Measurements from ENCODE around the gene ATP5ME.
"Not testable (repeated sequence)": the region's sequence is repeated elsewhere in the genome, so short reads cannot be mapped to it uniquely, and the experiment has no call there.

Gene ATP5ME

DNA sequence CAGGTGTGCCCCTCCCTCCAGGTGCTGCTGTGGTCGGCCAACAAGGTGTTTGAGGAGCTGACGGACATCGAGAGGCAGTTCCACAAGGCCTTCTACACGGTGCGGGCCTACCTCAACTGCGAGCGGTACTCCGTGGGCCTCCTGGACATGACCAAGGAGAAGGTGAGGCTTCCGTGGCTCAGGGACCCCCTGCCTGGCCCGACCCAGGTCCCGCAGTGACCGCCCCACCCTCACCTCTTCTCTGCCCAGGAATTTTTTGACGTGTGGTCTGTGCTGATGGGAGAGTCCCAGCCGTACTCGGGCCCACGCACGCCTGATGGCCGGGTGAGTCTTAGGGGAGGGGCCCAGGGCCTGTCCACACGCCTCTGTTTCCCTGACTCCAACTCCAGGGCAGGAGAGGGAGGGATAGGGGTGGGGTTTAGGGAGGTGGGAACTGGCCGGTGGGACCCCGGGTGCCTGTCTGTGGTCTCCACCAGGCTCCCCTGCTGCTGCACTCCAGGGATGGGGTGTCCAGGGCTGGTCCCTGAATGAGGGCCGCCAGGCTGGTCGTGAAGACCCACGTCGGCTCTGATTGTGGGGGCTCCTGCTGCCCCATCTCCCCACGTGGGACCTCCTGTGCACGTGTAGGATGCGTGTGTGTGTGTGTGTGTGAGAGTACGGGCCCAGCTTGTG is 20.1 kb downstream of the ATP5ME start:
- DNase-seq: no peak

DNA sequence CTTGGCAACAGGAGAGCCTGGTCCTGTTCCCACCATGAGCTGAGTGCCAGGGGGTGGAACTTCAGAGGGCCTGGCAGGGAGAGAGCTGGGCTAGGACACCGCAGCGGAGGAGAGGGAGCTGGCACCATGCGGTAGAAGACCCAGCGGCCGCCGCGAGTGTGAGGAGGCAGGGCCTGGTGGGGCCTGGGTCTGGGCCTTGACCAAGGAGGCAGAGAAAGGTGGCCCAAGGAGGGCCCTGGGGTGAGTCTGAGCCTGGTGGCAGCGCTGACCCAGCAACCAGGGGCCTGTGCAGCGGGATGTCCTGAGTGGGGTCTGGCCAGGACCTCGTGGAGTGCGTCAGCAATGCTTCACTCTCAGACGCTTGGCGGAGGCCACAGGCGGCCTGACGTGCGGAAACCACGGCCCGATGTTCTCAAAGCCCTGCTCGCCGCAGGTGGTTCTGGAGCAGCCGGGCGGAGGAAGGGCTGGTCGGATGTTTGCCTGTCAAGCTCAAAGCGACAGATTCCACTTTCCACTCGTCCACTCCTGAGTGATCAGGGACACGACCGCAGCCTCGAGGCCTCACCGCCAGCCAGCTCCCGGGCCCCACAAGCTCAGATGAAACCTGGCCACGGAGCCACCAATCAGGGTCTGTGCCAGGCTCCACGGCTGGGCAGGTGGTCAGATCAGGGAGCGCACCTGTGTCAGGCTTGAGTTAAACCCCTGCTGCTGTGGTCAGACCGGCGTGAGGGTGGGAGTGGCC is 20.8 kb downstream of the ATP5ME start:
- DNase-seq: no peak

DNA sequence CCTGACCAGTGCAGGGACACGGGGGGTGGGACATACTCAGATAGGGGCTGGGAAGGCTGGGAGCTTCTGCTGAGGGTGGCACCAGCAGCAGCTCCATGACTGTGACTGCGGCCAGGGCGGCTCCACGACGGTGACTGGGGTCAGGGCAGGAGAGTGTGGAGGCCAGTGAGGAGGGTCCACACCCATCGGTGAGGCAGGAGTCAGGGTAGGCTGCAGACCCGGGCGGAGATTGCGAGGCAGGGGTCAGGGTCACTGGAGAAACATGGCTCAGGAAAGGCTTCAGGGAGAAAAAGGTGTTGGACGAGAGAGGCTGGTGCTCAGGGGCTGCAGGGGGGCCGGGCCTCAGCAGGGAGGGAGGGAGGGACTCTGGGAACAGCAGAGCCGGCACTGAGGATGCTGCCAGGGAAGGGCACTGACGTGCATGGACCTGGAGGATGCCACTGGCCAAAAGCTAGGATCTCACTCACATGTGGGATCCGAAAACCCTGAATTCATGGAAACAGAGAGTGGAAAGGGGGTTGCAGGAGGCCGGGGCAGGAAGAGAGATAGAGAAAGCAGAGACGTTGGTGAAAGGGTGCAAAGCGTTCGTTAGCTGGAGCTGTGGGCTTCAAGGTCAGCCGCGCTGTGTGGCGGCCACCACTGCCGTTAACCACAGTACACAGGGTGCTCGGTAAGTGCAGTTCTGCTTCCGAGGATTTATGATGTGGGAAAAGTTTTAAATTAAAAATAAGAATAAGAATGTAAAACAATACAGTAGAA is 22.0 kb downstream of the ATP5ME start:
- DNase-seq: no peak

DNA sequence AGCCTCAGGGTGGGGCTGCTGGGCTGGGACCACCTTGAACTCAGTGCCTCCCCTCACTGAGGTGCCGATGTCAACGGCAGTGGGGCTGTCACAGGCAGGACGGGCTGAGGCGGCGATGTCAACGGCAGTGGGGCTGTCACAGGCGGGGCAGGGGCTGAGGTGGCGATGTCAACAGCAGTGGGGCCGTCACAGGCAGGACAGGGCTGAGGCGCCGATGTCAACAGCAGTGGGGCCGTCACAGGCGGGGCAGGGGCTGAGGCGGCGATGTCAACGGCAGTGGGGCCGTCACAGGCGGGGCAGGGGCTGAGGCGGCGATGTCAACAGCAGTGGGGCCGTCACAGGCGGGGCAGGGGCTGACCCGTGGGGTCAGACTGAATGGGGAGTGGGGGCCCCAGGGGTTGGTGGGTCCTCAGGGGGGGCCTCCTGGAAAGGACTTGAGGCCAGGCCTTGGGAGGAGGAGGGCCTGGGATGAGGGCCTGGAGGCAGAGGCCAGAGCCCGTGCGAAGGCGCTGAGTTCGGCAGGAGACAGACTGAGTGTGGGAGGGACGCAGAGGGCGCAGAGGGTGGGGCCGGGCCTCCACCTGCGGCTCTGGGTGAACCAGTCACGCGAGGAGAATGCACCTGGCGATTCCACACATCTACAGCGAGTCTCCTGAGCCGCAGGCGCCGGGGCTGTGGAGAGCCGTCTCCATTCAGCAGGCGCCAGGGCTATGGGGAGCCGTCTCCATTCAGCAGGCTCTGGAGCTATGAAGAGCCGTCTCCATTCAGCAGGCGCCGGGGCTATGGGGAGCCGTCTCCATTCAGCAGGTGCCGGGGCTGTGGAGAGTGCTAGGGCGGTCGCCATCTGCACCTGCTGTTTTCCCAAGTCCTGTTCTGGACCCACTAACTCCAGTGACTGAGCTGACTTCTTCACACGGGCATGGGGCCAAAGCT is 22.9 kb downstream of the ATP5ME start:
- DNase-seq: no peak

DNA sequence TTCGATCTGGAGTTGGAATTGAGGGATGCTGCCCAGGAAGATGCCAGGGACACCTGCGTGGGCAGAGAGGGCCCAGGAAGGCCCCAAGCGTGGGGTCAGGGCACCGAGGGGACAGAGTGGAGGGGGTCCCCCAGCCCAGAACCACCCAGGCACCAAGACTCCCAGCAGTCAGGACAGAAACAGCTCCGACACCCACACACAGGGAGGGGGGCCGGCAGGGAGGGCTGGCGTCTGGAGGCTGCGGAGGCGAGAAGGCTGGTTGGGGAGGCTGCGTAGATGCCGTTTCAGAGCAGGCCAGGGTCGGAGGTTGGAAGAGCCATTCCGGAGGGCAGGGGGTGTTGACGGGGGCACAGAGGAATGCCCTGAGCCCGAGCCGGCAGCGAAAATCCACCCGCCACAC is 23.6 kb downstream of the ATP5ME start:
- no peak for DNase-seq

DNA sequence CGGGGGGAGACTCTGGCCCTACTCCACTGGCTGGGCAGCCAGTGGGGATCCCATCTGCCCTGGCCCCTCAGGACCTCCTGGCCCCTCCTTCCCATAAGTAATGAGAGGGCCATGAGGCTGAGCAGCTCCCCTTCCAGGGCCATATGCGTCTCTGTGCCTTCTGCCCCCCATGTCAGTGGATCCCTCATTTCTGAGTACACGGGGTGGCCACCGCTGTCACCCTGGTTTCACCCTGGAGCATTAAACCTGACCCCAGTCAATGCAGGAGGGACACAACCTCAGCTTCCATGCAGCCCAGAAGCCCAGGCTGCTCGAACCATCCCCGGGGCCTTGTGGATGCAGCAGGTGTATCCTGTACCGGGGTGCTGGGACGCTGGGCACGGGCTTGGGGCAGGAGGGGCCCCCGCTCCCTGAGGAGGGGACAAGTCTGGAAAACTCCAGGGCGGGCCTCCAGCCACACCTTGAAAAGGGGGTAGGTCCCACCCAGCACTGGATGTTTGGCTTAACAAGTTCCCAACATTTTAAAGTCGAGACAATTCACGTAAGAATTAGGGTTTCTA is 24.2 kb downstream of the ATP5ME start:
- no peak for DNase-seq

DNA sequence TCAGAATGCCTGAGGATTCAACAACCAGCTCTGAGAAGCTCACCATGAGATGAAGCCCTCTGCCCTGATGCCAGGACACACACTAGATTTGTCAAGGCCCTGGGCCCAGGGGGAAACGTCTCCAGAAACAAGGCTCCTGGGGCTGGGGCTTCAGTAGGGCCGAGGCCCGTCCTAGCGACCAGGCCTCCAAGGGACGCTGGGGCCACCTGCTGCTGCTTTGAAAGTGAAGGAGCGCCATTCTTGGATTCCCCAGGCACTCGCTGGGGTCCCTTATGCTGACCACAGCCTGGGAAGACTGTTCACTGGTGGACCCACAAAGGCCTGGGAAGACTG is 24.8 kb downstream of the ATP5ME start:
- no peak for DNase-seq

DNA sequence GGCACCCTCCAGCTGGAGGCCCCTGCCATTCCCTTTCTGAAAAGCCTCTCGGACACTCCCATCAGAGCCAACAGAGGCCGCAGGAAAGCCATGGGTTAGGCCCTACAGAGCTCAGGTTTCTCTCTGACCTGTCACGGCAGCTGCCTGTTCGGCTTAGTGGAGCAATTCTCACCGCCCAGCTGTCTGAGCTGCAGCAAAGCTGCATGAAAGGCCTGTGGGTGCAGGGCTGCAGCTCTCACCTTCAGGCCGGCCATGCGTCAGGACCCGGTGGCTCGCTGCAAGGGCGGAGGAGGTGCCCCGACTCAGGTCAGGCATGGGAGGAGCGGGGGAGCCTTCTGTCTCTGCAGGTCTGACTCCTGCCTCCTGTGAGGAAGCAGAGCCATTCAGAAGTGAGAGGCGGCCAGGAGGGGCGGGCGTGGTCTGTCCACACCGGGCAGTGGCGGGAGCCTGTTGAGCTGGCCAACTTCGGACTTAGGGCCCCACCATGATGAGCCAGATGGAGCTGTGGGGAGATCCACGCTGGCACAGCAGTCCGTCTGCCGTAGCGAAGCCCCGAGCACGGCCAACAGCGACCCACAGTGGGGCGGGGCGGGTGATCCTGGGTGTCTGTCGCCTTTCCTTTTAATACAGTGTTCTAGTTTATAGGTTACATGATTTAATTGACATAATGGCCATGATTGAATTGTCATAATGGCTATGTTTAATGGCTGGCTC is 25.3 kb downstream of the ATP5ME start:
- DNase-seq: no peak

DNA sequence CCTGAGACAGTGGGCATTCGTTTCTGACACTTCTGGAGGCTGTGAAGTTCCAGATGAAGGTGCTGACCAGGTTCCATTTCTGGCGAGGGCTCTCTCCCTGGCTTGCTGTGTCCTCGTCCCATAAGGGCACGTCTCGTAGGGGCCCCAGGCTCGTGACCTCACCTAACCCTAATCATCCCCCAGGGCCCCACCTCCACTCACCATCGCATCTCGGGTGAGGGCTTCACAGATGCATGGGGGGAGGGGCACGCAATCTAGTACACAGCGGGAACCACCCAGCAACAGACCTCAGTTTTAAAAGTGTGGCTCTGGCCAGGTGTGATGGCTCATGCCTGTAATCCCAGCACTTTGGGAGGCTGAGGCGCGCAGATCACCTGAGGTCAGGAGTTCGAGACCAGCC is 26.6 kb downstream of the ATP5ME start:
- no peak for DNase-seq

DNA sequence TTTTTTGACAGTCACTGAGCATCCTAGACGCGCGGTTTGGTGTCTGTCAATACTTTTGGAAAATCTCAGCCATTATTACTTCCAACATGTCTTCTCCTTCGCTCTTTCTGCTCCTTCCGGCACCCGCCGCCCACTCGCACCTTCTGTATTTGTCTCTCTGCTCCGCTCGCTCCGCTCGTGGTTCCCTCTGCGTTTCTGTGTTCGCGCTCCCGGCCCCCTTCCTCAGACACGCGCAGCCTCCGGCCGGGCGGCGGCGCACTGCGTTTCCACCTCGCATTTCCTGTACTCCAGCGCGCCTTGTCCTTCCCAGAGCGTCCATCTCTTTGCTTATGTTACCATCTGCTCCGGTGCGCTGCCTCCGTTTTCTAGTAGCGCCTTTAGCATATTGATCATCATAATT is 27.6 kb downstream of the ATP5ME start:
- DNase-seq: no peak

DNA sequence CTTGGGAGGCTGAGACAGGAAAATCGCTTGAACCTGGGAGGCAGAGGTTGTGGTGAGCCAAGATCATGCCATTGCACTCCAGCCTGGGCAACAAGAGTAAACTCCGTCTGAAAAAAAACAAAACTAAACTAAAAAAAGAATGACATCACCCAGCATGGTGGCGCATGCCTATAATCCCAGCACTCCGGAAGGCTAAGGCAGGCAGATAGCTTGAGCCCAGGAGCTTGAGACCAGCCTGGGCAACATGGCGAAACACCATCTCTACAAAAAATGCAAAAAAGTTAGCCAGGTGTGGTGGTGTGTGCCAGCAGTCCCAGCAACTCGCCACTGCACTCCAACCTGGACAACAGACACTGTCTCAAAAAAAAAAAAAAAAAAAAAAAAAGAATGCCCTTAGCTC is 31.7 kb downstream of the ATP5ME start:
- DNase-seq: not testable (repeated sequence)

DNA sequence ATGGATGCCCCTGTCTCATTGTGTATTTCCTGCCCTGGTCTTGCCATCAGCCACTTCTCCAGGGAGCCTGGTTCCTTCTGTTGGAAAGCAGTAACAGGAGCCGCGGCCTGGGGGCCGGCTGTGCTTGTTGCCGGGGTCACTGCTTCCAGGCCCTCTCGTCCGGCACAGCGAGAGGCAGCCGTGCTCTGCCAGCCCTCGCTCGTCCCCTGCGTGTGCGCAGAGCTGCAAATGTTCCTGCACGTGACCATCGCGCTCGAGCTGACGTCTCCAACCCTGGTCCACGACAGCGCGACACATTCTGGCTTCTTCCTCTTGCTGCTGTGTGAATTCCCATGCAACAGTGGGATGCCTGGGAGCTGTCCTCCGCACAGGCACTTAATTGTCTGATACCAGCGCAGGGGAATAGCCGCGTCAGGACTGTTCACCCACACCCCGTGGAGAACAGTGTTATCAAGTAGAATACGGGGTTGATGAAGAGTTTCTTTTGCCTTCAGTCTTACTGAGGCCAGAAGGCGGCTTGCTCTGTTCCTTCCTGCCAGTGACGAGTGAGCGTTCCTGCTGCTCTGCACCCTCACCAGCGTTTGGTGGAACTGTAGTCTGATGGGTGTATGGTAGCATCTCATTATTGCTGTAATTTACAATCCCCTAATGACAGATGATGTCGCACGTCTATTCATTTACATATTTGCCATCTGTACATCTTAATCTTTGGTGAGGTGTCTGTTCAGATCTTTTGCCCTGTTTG is 36.4 kb downstream of the ATP5ME start:
- no peak for DNase-seq

DNA sequence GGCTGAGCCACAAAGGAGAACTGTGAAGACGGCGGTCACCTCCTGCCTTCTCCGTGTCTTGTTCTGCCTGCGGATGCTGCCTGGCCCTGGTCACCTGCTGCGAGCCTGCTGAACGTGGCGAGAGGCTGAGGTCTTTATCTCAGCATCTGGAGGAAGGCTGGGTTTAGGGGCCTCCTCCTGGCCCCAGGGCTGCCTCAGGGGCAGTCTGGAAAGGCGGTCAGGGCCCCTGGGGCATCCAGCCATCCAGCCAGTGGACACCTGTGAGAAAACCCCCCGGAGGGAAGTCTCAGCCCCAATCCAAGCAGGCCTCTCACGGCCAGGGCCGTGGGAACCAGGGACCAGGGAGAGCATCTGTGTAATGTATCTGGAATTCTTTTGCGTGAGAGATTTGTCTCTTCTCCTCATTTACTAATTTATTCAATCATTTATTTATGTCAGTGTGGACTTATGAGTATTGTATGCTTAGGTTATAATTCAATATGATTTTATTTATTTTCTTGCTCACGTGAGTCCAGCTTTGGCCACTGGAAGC is 37.4 kb downstream of the ATP5ME start:
- DNase-seq: no peak

DNA sequence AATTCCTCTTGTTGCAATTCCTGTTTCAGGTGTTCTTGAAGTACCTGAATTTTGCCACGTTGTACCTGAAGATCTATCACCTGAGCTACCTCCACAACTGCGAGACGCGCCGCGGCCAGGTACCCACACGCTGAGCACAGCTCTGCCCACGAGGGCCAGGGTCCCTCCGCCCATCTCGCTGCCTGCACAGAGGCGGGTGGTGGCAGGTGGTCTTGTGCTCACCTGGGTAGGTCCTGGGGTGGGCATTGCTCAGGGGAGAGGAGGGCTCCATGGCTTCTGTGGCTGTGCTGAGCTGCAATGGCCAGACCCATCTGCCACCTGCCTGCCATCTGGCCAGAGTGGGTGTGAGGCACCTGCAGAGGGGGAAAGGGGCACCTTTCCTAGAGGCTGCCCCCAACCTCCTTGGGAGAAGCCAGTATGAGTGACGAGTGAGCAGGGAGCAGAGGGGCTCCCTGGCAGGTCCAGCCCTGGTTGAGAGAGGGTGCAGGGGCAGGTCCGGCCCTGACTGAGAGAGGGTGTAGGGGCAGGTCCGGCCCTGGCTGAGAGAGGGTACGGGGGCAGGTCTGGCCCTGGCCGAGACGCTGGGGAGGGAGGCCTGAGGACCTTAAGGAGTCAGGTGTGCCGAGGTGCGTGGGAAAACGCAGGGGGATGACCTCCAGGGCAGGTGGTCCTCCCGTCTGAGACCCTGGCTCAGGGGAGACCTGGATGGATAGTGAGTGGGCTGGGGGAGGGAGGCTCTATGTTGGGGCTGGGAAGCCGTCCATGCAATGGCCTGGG is 38.0 kb downstream of the ATP5ME start:
- no peak for DNase-seq

DNA sequence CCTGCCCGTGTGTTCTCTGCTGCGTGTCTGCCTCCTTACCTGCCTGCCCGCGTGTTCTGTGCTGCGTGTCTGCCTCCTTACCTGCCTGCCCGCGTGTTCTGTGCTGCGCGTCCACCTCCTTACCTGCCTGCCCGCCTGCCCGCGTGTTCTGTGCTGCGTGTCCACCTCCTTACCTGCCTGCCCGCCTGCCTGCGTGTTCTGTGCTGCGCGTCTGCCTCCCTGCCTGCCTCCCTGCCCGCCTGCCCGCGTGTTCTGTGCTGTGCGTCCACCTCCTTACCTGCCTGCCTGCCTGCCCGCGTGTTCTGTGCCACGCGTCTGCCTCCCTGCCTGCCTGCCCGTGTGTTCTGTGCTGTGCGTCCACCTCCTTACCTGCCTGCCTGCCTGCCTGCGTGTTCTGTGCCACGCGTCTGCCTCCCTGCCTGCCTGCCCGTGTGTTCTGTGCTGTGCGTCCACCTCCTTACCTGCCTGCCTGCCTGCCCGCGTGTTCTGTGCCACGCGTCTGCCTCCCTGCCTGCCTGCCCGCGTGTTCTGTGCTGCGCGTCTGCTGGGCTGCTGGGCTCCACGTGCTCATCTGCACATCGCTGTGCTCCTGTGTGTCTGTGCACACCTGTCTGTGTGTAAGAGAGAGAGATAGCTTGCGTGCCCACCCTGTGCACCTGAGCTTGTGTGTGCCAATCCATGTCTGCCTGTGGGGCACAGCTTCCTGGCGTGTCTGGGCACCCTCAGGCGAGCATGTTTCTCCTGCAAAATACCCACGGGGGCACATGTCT is 38.8 kb downstream of the ATP5ME start:
- not testable (repeated sequence) for DNase-seq

DNA sequence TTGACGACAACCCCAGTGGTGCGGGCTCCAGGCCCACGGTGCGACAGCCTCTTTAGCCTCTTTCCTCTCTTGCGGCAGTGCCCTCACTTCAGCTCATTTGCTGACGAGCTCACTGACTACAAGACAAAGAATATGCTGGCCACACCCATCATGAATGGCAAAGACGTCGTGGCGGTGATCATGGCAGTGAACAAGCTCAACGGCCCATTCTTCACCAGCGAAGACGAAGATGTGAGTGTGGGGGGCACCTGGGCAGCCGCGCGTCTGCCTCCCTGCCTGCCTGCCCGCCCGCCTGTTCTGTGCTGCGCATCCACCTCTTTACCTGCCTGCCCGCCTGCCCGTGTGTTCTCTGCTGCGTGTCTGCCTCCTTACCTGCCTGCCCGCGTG is 39.5 kb downstream of the ATP5ME start:
- no peak for DNase-seq

DNA sequence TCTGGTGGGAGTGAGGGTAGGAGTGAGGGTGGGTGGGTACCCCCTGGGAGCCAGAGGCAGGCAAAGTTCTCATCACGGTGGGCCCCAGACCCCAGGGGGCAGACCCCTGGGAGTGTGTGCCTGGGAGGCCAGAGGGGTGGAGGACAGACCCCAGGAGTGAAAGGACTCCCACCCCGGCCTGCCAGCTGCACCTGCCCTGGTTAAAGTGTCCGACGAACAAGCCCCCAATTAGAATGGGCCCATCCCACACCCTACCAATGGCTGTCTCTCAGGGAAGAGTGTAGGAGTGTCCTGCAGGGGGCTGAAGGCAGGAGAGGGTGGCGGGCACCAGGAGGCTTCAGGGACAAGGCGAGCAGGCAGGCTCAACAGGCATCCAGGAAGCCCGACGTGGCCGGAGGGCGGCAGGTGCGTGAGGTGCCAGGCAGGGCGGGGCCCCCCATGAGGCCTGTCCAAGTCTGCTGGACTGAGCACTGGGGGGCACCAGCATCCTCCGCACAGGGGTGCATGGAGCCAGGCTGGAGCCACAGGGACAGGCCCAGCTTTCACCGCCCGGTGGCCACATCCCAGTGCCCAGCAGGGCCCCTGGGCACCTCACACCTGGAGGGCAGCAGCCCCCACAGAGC is 40.0 kb downstream of the ATP5ME start:
- no peak for DNase-seq

DNA sequence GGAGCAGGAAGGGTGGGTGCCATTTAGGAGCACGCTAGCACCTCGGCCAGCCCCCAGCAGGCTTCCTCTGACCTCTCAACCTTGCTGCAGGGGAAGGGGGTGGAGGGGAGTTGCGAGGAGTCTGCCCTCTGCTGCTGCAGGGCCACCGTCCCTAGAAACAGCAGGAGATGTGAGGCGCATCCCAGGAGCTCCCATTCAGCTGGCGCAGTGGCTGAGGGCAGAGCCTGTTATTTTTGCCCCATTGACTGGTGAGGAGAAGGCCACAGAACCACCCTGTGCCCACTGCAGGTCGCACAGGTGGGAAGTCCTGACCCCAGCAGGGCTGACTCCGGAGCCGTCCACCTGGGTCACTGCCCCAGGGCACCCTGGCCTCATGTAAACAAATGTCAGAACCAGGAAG is 40.7 kb downstream of the ATP5ME start:
- DNase-seq: no peak

DNA sequence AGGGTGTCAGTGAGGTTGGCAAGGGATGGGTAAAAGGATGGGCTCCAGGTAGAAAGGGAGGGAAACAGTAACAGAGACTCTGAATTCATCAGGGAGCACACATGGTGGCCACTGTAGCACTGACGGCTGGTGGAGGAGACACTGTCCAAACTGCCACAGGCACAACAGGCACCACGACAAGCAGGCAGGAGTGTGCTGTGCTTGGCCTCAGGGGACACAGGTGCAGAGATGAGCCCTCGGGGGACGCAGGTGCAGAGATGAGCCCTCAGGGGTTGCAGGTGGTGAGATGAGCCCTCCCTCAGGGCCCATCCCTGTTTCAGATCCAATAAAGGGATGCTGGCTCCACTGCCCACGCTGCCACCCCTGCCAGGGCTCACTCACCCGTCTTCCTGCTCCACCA is 41.1 kb downstream of the ATP5ME start:
- DNase-seq: no peak
